Central memory CD8-positive, alpha-beta T cell (primary cell): ENCODE measurements around the gene RNF5.
"Not testable (repeated sequence)": the region's sequence is repeated elsewhere in the genome, so short reads cannot be mapped to it uniquely, and the experiment has no call there.

Experiments
- ATAC-seq: fragments of 150-1000 bp; cut with Tn5 transposase; replicated peaks from 2 replicates; pipeline ENCODE4 v1.10.0; 2022; ENCODE audit warnings: mild to moderate bottlenecking, moderate FRiP score, moderate number of reproducible peaks; ENCODE audit not compliant: poor library complexity, severe bottlenecking; ENCODE audit errors: extremely low read depth
- DNase-seq, 2 donors: peaks; one replicate each; pipeline ENCODE4 v3.0.0; 2021; ENCODE audit warnings: low spot score in 2 of 2
- H3K27ac Mint-ChIP-seq: one replicate; pipeline ENCODE4 v1.8.0; 2022; ENCODE audit warnings: low read depth, mild to moderate bottlenecking, moderate library complexity, mixed read lengths
- H3K27me3 Mint-ChIP-seq: one replicate; pipeline ENCODE4 v1.8.0; 2022; ENCODE audit warnings: mixed read lengths
- H3K36me3 Mint-ChIP-seq: one replicate; pipeline ENCODE4 v1.8.0; 2022; ENCODE audit warnings: mild to moderate bottlenecking, moderate library complexity, mixed read lengths; ENCODE audit not compliant: insufficient read depth
- H3K4me1 Mint-ChIP-seq: one replicate; pipeline ENCODE4 v1.8.0; 2022; ENCODE audit warnings: mixed read lengths
- H3K4me3 Mint-ChIP-seq: one replicate; pipeline ENCODE4 v1.8.0; 2022; ENCODE audit warnings: mild to moderate bottlenecking, moderate library complexity, mixed read lengths
- H3K9me3 Mint-ChIP-seq: one replicate; pipeline ENCODE4 v1.8.0; 2022; ENCODE audit warnings: mixed read lengths

Gene RNF5, protein sequence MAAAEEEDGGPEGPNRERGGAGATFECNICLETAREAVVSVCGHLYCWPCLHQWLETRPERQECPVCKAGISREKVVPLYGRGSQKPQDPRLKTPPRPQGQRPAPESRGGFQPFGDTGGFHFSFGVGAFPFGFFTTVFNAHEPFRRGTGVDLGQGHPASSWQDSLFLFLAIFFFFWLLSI

DNA sequence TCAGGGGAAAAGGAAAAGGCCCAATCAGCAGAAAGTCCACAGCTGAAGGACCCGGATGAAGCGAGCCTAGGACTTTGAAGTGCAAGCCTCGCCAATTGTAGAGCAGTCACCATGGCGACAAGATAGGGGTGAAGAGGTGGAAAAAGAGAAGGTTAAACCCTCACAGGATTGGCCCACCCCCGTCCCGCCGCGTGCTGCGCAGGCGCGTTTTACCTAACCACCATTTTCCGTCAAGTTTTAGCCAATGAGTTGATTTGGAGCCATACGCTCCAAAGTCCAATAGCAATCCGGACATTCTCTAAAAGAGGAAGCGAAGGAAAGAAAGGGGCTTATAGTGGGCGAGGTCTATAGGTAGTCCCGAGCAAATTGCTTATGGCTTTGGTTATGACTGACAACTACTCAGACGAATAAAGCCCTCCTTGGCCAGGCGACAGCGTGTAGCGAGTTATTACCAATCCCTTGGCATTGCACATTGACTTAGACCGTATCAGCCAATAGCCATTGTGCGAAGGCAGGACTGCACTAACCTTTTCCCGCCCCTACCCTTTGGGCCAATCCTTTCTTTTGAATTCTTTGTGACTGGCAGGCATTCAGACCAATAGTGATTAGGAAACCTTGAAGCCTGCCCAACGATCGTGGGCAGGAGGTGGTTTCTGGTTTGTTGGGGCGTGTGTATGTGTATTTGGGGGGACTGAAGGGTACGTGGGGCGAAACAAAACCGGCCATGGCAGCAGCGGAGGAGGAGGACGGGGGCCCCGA is at the start of gene RNF5:
Gene RNF5 (plus strand): TSS at position 618 of the 759 bp plus-strand sequence. CDS start 107 bp downstream, at position 725.
- H3K9me3 Mint-ChIP-seq: no peaks in the 10 kb centered on the region
- H3K27me3 Mint-ChIP-seq: no peaks in the 10 kb centered on the region
- H3K4me3 Mint-ChIP-seq: peak within 1 kb of the TSS; percentile 88
- ATAC-seq (peak; percentile 89), DNase-seq (peak; percentile 71 to 94)
- peaks cover 70% of the 10 kb centered on the region for H3K4me1 Mint-ChIP-seq
- H3K36me3 Mint-ChIP-seq: peaks cover 32% of the 10 kb centered on the region
- peak within 1 kb of the TSS; percentile 83 for H3K27ac Mint-ChIP-seq

DNA sequence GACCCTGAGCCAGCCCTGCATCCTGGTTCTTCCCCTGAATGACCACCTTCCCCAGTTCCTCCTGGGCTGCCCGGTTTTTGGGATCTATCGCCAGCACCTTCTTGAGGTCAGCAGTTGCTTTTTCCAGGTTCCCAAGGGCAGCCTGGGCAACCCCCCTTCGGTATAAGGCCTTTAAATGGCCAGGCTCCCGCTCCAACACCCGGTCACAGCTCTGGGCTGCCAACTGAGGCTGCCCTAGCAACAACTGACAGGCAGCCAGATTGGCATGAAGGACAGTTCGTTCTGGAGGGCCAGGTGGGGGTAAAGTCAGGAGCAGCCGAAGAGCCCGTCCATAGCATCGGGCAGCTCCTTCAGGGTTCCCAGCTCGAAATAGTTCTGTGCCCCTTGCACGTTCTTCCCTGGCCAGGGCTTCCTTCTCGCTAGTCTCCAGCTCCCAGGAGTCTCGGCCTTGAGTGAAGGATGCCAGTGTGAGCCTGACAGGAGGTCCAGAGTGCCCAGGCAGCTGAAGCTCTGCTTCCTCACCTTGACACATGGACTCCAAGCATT is 49.4 kb upstream of the RNF5 start:
- Mint-ChIP-seq H3K9me3 (no peaks in the 10 kb centered on the region), H3K27me3 (no peaks in the 10 kb centered on the region), H3K4me1 (peaks cover 56% of the 10 kb centered on the region), H3K36me3 (peaks cover 23% of the 10 kb centered on the region), H3K4me3 (peak overlapping the region; percentile 99), H3K27ac (peak overlapping the region; percentile 94)
- DNase-seq (no peak), ATAC-seq (no peak)

DNA sequence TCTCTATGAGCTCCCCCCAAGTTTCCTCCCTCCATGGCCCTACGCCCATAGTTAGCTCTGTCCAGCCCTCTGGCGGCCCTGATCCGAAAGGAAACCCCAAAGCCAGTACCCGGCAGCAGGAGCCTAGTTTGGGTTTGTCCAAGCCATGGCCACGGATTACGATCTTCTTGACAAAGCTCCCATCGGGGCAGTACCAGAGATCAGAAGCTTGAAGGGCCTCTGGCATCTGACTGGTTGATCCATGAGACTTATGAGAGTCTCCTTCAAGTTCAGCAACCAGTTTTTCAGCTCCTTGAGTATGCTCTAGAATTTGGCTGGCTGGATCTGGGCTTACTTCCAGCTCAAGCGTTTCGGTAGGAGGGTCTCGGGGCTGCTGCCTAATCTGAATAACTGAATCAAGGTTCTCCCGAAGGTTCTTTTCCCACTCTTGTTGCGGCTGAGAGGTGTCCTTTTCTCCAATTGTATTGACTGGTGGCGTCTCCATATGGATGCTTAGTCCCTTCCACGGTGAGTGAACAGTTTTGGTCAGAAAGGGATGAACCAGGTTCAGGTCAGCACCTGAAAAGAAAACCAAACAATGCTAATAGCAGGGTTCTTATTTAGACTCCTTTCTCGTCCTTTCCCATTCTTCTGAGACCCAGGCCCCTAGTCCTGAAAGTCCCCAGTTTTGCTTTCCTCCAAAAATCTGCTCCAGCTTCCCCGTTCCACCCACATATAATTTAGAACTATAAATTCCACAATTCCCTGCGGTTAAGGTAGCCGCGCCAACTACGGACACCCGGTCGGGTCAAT is 48.7 kb upstream of the RNF5 start:
- H3K36me3 Mint-ChIP-seq: peaks cover 20% of the 10 kb centered on the region
- H3K27me3 Mint-ChIP-seq: no peaks in the 10 kb centered on the region
- H3K4me1 Mint-ChIP-seq: peaks cover 50% of the 10 kb centered on the region

DNA sequence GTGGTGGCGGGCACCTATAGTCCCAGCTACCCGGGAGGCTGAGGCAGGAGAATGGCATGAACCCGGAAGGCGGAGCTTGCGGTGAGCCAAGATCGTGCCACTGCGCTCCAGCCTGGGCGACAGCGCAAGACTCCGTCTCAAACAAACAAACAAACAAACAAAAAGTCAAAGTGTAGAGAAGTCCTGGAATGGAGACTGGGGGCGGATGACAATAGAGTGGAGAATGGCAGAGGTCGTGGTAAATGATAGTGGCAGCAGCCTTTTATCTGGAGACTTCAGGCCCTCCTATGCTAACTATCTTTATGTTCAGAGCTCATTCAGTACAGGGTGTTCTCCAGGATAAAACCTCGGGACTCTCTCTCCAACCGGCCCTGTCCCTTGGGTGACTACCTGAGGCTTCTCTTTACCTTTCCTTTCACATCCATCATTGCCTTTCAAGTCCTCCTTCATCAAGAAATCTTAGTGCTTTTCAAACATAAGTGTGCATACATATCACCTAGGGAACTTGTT is 46.7 kb upstream of the RNF5 start:
- DNase-seq (no peak), ATAC-seq (no peak)
- H3K27ac Mint-ChIP-seq: no peak overlapping the region
- peaks cover 9% of the 10 kb centered on the region for H3K36me3 Mint-ChIP-seq
- no peaks in the 10 kb centered on the region for H3K27me3 Mint-ChIP-seq
- H3K9me3 Mint-ChIP-seq: no peaks in the 10 kb centered on the region
- H3K4me3 Mint-ChIP-seq: peak overlapping the region; percentile 51
- H3K4me1 Mint-ChIP-seq: peaks cover 39% of the 10 kb centered on the region

More for the DNA sequence above, 48.7 kb upstream of the RNF5 start:
- H3K9me3 Mint-ChIP-seq: no peaks in the 10 kb centered on the region
- peak overlapping the region; percentile 86 for H3K27ac Mint-ChIP-seq
- no peak for DNase-seq
- peak overlapping the region; percentile 99 for H3K4me3 Mint-ChIP-seq
- no peak for ATAC-seq

DNA sequence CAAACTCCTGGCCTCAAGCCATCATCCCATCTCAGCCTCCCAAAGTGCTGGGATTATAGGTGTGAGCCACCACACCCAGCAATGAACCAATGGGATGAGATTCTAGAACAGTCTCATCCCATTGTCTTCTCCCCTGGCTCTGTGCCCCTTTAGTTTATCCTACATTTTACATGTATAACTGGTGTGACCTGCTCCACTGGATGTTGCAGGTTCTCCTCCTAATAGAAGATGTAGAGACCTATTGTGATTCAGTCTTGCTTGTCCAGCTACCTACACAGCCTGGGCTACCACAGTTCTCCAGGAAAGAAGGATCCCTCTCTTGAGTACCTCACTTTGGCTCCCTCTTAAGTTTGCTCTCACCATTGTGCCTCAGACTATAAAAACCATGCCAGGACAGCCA is 46.1 kb upstream of the RNF5 start:
- Mint-ChIP-seq H3K9me3 (no peaks in the 10 kb centered on the region), H3K4me3 (peak overlapping the region; percentile 51), H3K27ac (no peak overlapping the region)

DNA sequence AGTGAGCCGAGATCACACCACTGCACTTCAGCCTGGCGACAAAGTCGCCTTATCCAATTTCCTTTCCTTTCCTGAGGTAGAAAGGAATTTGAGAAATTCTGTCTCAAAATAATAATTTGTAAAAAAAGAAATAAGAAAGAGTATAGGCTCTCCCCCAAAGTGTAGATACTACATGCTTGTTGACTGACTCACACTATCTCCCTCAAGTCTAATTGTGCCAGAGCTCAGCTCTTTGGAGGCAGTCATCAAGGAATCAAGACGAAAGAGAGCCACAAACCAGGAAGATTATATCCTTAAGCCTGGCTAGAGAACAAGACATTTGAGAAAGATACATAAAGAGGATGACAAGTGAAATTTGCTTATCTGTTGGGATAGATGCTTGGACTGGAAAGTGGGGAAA is 44.4 kb upstream of the RNF5 start:
- peaks cover 17% of the 10 kb centered on the region for H3K4me1 Mint-ChIP-seq
- ATAC-seq (no peak), DNase-seq (no peak)
- H3K4me3 Mint-ChIP-seq: no peak overlapping the region
- no peaks in the 10 kb centered on the region for H3K27me3 Mint-ChIP-seq
- peaks cover 3% of the 10 kb centered on the region for H3K36me3 Mint-ChIP-seq
- no peak overlapping the region for H3K27ac Mint-ChIP-seq
- H3K9me3 Mint-ChIP-seq: no peaks in the 10 kb centered on the region

More for the DNA sequence above, 46.1 kb upstream of the RNF5 start:
- no peaks in the 10 kb centered on the region for H3K27me3 Mint-ChIP-seq
- peaks cover 9% of the 10 kb centered on the region for H3K36me3 Mint-ChIP-seq
- DNase-seq (no peak), ATAC-seq (no peak)
- peaks cover 33% of the 10 kb centered on the region for H3K4me1 Mint-ChIP-seq

DNA sequence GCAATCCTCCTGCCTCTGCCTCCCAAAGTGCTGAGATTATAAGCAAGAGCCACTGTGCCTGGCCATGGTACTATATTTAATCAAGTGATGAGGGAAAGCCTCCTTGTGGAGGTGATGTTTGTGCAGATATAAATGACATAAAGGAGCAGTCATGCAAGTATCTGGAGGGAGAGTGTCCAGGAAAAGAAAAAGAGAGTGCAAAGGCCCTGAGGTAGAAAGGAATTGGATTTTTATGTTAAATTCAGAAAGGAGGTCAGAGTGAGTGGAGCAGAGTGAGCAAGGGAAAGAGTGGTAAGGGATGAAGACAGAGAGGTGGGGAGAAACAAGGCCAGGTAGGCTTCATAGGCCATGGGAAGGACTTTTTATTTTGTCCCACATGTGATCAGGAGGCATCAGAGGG is 40.8 kb upstream of the RNF5 start:
- no peaks in the 10 kb centered on the region for H3K36me3 Mint-ChIP-seq
- no peaks in the 10 kb centered on the region for H3K9me3 Mint-ChIP-seq

DNA sequence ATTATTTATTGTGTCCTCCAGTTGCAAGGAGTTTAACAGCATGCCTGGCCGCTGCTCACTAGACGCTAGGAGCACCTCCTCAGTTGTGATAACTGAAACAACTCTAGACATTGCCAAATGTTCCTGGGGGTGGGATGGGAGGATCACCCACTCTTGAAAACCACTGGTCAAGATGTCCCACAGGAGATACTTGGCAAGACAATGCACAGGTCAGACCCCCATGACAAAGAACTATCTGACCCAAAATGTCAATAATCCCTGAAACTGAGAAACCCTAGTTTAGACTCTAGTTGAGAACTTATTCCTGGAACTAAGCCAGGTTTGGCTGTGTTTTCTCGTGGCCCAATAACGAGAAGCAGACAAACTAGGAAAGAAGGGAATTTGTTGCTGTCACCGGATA is 38.6 kb upstream of the RNF5 start:
- DNase-seq (no peak), ATAC-seq (no peak)
- H3K36me3 Mint-ChIP-seq: no peaks in the 10 kb centered on the region
- no peaks in the 10 kb centered on the region for H3K9me3 Mint-ChIP-seq
- H3K27ac Mint-ChIP-seq: no peak overlapping the region
- peaks cover 9% of the 10 kb centered on the region for H3K27me3 Mint-ChIP-seq
- H3K4me1 Mint-ChIP-seq: no peaks in the 10 kb centered on the region
- H3K4me3 Mint-ChIP-seq: no peak overlapping the region

More for the DNA sequence above, 40.8 kb upstream of the RNF5 start:
- no peaks in the 10 kb centered on the region for H3K4me1 Mint-ChIP-seq
- ATAC-seq (no peak), DNase-seq (no peak)
- H3K27ac Mint-ChIP-seq: peak overlapping the region; percentile 10
- peaks cover 9% of the 10 kb centered on the region for H3K27me3 Mint-ChIP-seq
- H3K4me3 Mint-ChIP-seq: no peak overlapping the region

DNA sequence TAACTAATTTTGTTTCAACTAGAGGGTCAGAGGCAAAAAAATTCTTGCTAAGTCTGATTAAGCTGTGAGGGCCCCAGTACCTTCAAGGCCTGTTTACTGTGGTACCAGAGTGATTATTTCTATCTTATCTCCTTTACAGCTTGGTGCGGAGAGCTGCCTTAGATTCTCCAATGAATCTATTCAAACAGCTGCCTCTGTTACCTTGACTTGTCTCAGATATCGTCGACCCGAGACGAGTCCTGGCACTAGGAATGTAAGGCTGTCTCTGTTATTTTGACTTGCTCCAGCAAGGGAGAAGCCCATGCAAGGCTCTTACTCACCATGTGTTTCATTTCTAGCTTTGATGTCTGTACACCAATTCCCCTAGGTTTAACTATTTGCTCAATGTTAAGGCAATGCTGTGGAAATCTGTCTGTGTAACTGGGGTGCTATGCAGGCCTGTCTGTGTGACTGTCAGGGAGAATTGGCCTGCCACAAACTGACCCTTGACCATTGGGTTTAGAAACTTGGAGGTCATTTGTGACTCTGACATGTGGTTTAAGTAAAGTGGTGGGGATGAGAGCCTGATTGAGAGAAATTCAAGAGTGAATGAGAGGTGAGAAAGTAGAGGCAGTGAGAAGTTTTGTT is 37.7 kb upstream of the RNF5 start:
- Mint-ChIP-seq H3K27ac (no peak overlapping the region), H3K4me1 (no peaks in the 10 kb centered on the region), H3K4me3 (no peak overlapping the region), H3K36me3 (no peaks in the 10 kb centered on the region), H3K9me3 (no peaks in the 10 kb centered on the region), H3K27me3 (peaks cover 9% of the 10 kb centered on the region)
- no peak for DNase-seq
- ATAC-seq: no peak

DNA sequence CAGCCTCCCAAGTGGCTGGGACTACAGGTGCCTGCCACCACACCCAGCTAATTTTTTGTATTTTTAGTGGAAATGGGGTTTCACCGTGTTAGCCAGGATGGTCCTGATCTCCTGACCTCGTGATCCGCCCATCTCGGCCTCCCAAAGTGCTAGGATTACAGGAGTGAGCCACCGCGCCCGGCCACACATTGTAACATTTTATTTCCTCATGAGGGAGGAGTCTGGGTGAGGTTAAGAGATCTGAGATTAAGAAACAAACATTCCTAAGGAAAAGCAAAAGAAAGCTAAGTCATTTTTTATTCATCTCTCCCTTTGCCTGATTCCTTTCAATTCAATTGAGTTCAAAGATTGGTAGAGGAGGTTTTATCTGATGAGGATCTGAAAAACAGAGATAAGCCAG is 34.0 kb upstream of the RNF5 start:
- Mint-ChIP-seq H3K4me1 (peaks cover 20% of the 10 kb centered on the region), H3K27me3 (peaks cover 43% of the 10 kb centered on the region)
- DNase-seq, H3K4me3 Mint-ChIP-seq, H3K36me3 Mint-ChIP-seq, H3K9me3 Mint-ChIP-seq, ATAC-seq, H3K27ac Mint-ChIP-seq: not testable (repeated sequence)

DNA sequence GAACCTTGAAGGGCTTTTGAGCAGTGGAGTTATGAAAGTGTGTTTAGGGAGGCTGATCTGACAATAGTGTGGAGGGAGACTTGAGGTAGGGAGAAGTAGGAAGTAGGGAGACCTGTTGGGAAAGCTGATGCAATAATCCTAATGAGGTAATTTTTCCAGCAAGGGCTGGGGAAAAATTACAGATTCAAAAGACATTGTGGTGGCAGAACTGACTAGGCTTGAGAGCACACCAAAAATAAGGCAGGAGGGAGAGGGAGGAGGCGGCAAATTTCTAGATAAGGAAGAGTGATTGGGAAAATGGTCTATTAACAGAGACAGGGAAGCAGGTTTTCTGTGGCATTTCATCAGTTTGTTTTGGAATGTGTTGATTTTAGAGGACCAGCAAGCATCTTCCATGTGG is 31.9 kb upstream of the RNF5 start:
- ATAC-seq: no peak
- no peaks in the 10 kb centered on the region for H3K9me3 Mint-ChIP-seq
- no peak overlapping the region for H3K4me3 Mint-ChIP-seq
- no peak for DNase-seq
- H3K27ac Mint-ChIP-seq: no peak overlapping the region
- peaks cover 26% of the 10 kb centered on the region for H3K4me1 Mint-ChIP-seq
- H3K27me3 Mint-ChIP-seq: peaks cover 64% of the 10 kb centered on the region
- peaks cover 5% of the 10 kb centered on the region for H3K36me3 Mint-ChIP-seq

DNA sequence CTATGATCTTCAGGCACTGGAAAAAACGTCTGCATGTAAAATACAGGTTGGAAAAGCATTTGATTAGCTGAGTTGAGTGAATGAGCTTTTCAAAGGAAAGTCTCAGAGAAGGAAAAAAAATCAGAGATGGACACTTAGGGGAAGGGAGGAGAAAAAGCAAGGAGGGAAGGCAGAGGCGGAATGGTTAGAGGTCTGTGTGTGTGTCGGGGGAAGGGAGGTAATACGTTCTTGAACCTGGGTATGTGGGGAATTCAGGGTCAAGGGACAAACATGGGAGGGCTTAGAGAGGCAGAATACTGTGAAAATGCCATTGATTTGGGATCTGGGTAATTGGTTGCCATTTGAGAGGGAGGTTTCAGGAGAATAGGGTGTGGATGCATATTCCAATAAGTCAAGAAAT is 31.5 kb upstream of the RNF5 start:
- H3K27ac Mint-ChIP-seq: no peak overlapping the region
- peaks cover 5% of the 10 kb centered on the region for H3K36me3 Mint-ChIP-seq

More for the DNA sequence above, 31.5 kb upstream of the RNF5 start:
- peaks cover 30% of the 10 kb centered on the region for H3K4me1 Mint-ChIP-seq
- H3K9me3 Mint-ChIP-seq: no peaks in the 10 kb centered on the region
- peaks cover 63% of the 10 kb centered on the region for H3K27me3 Mint-ChIP-seq
- H3K4me3 Mint-ChIP-seq: no peak overlapping the region
- no peak for DNase-seq
- no peak for ATAC-seq
